HEK293 (cell line): ENCODE results near the gene TEAD4.

Experiments
- AEBP2 ChIP-seq: fragments of 450-650 bp; formaldehyde crosslinking; IDR thresholded peaks from 2 replicates; pipeline ENCODE4 v1.5.1; 2016; ENCODE audit warnings: missing biosample characterization, missing genetic modification characterization, borderline replicate concordance
- CTCF ChIP-seq: fragments of 450-650 bp; formaldehyde crosslinking; IDR thresholded peaks from 2 replicates; pipeline ENCODE4 v1.5.1; 2016; ENCODE audit warnings: missing biosample characterization, missing genetic modification characterization
- HIC1 ChIP-seq: fragments of 450-650 bp; formaldehyde crosslinking; IDR thresholded peaks from 2 replicates; pipeline ENCODE4 v1.5.1; 2016; ENCODE audit warnings: missing biosample characterization, missing genetic modification characterization
- HOXC10 ChIP-seq: sonication (generic); formaldehyde crosslinking; IDR thresholded peaks from 2 replicates; pipeline ENCODE4 v1.8.1; 2023; ENCODE audit warnings: mild to moderate bottlenecking, missing genetic modification reagents
- OSR2 ChIP-seq: fragments of 450-650 bp; formaldehyde crosslinking; IDR thresholded peaks from 2 replicates; pipeline ENCODE4 v1.5.1; 2016; ENCODE audit warnings: missing biosample characterization, missing genetic modification characterization
- REST ChIP-seq: fragments of 450-650 bp; formaldehyde crosslinking; IDR thresholded peaks from 2 replicates; pipeline ENCODE4 v1.5.1; 2016; ENCODE audit warnings: missing biosample characterization, missing genetic modification characterization
- TCF7L2 ChIP-seq: IDR thresholded peaks from 2 replicates; pipeline ENCODE4 v1.6.1; 2011; ENCODE audit warnings: low read depth, mild to moderate bottlenecking, inconsistent platforms, low read length, moderate library complexity, borderline replicate concordance
- ZNF10 ChIP-seq: fragments of 450-650 bp; formaldehyde crosslinking; IDR thresholded peaks from 2 replicates; pipeline ENCODE4 v1.5.1; 2017; ENCODE audit warnings: missing biosample characterization, missing genetic modification characterization
- ZNF184 ChIP-seq: fragments of 450-650 bp; IDR thresholded peaks from 2 replicates; pipeline ENCODE4 v1.5.1; 2018; ENCODE audit warnings: missing biosample characterization, mild to moderate bottlenecking, missing genetic modification characterization
- ZNF362 ChIP-seq: fragments of 450-650 bp; formaldehyde crosslinking; IDR thresholded peaks from 2 replicates; pipeline ENCODE4 v1.5.1; 2016; ENCODE audit warnings: missing biosample characterization, missing genetic modification characterization
- ZNF560 ChIP-seq: fragments of 450-650 bp; formaldehyde crosslinking; IDR thresholded peaks from 2 replicates; pipeline ENCODE4 v1.5.1; 2017; ENCODE audit warnings: missing biosample characterization, missing genetic modification characterization, borderline replicate concordance
- ZNF596 ChIP-seq: fragments of 450-650 bp; IDR thresholded peaks from 2 replicates; pipeline ENCODE4 v1.5.0; 2018; ENCODE audit warnings: missing biosample characterization, mild to moderate bottlenecking, missing genetic modification characterization, moderate library complexity
- ZNF843 ChIP-seq: fragments of 450-650 bp; formaldehyde crosslinking; IDR thresholded peaks from 2 replicates; pipeline ENCODE4 v1.5.1; 2016; ENCODE audit warnings: missing biosample characterization, missing genetic modification characterization

GRCh38 chr12:2961705-2962104 is 2.5 kb downstream of the TEAD4 start:
- TF ChIP-seq AEBP2, result no peak
- TF ChIP-seq ZNF560 (tag by site-specific recombination), result no peak
- TF ChIP-seq CTCF (tag by site-specific recombination), result no peak
- no peak for TF ChIP-seq OSR2 (tag by site-specific recombination)
- no peak for TF ChIP-seq TCF7L2
- TF ChIP-seq REST (tag by site-specific recombination), result no peak
- TF ChIP-seq ZNF843 (tag by site-specific recombination), result no peak
- no peak for TF ChIP-seq ZNF184 (tag by site-specific recombination)
- TF ChIP-seq ZNF596 (tag by site-specific recombination), result no peak
- no peak for TF ChIP-seq HIC1 (tag by site-specific recombination)
- TF ChIP-seq ZNF362, result no peak
- TF ChIP-seq HOXC10, result no peak
- TF ChIP-seq ZNF10 (tag by site-specific recombination), result no peak
